ENCODE results near the gene IGSF9.

DNA sequence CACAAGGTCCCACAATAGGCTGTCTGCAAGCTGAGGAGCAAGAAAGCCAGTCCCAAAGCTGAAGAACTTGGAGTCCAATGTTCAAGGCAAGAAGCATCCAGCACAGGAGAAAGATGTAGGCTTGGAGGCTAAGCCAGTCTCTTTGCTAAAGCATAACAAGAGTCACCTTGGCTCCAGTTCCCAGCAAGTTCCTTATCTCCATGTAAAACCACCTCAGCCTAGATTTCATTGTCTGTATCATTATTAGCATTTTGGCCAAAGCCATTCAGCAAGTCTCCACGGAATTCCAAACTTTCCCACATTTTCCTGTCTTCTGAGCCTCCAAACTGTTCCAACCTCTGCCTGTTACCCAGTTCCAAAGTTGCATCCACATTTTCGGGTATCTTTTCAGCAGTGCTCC, 49.5 kb upstream of the IGSF9 start:
- TF ChIP-seq, protein P1, sequence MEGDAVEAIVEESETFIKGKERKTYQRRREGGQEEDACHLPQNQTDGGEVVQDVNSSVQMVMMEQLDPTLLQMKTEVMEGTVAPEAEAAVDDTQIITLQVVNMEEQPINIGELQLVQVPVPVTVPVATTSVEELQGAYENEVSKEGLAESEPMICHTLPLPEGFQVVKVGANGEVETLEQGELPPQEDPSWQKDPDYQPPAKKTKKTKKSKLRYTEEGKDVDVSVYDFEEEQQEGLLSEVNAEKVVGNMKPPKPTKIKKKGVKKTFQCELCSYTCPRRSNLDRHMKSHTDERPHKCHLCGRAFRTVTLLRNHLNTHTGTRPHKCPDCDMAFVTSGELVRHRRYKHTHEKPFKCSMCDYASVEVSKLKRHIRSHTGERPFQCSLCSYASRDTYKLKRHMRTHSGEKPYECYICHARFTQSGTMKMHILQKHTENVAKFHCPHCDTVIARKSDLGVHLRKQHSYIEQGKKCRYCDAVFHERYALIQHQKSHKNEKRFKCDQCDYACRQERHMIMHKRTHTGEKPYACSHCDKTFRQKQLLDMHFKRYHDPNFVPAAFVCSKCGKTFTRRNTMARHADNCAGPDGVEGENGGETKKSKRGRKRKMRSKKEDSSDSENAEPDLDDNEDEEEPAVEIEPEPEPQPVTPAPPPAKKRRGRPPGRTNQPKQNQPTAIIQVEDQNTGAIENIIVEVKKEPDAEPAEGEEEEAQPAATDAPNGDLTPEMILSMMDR (IDR thresholded peaks at IDR 0.05), result no peak
- TF ChIP-seq POLR2A (IDR thresholded peaks at IDR 0.05), result no peak

Measured in thyroid gland (tissue), 4 donors.